GM12878 (cell line): ENCODE results near the gene EPB41. TPM values are rescaled to one million over a fixed set of nuclear protein-coding genes. Genes with fewer than 3 reads are reported as not detected.

Source experiments
- ATAC-seq: fragments of 200-7000 bp; cut with Tn5 transposase; 3 replicates; pipeline ENCODE4 v1.9.1; 2020; ENCODE audit warnings: mild to moderate bottlenecking, moderate library complexity
- BruUV-seq: library from RNA; stranded (reverse); fragments of 400-500 nt; replicated peaks from 2 replicates; lab custom pipeline; 2021; lab: Mats Ljungman, UMichigan
- CTCF ChIA-PET: fragments of 300-600 bp; sonication (Branson Sonifier 250); formaldehyde crosslinking; extraction: SDS; loops from one replicate; lab custom pipeline; 2021; ENCODE audit warnings: inconsistent platforms; lab: Yijun Ruan, JAX
- POLR2A ChIA-PET: fragments of 350-600 bp; formaldehyde crosslinking; extraction: SDS; loops from one replicate; lab custom pipeline; 2021; ENCODE audit warnings: inconsistent platforms; lab: Charles Lee
- RAD21 ChIA-PET: fragments of 300-600 bp; sonication (Branson Sonifier 250); formaldehyde crosslinking; loops from one replicate; lab custom pipeline; 2023; ENCODE audit warnings: antibody characterized with exemption; ENCODE audit not compliant: unreplicated experiment; lab: Charles Lee
- SMC1A ChIA-PET: fragments of 300-600 bp; sonication (Branson Sonifier 250); formaldehyde crosslinking; loops from one replicate; lab custom pipeline; 2023; ENCODE audit not compliant: unreplicated experiment, uncharacterized antibody; lab: Charles Lee
- DNase-seq: peaks from one replicate; pipeline ENCODE4 v3.0.0-alpha.2; 2011; ENCODE audit warnings: low read depth, low spot score
- FAIRE-seq: peaks from 3 replicates; lab custom pipeline; 2011; peaks lifted over from hg19 to GRCh38; lab: Jason Lieb, UNC
- H2AFZ ChIP-seq: 2 replicates; pipeline ENCODE4 v1.6.0; 2011; ENCODE audit warnings: low read depth, low read length, control low read depth; ENCODE audit not compliant: control insufficient read depth
- H3K27ac ChIP-seq: 2 replicates; pipeline ENCODE4 v1.5.1; 2011; ENCODE audit warnings: control low read depth; ENCODE audit not compliant: control insufficient read depth, insufficient read depth
- H3K27me3 ChIP-seq, 2 experiments: replicated peaks in 1 of 2; 2 replicates each; pipeline versions ENCODE4 v1.6.0 to v1.6.1; 2011; ENCODE audit warnings: low read length in 1 of 2; ENCODE audit not compliant: control insufficient read depth in 2 of 2, insufficient read depth in 2 of 2
- H3K36me3 ChIP-seq, 2 experiments: 2 replicates each; pipeline ENCODE4 v1.5.1; 2011; ENCODE audit warnings: low read length in 1 of 2; ENCODE audit not compliant: control insufficient read depth in 2 of 2, insufficient read depth in 2 of 2
- H3K4me1 ChIP-seq: 2 replicates; pipeline ENCODE4 v1.6.1; 2011; ENCODE audit warnings: mild to moderate bottlenecking, low read length, moderate library complexity, mixed read lengths; ENCODE audit not compliant: control insufficient read depth, insufficient read depth
- H3K4me2 ChIP-seq: 2 replicates; pipeline ENCODE4 v1.6.0; 2011; ENCODE audit warnings: control low read depth; ENCODE audit not compliant: control insufficient read depth, insufficient read depth
- H3K4me3 ChIP-seq: fragments of 200-600 bp; sonication (generic); 2 replicates; pipeline ENCODE4 v1.5.1; 2016
- H3K79me2 ChIP-seq: 2 replicates; pipeline ENCODE4 v1.6.0; 2011; ENCODE audit warnings: low read length; ENCODE audit not compliant: control insufficient read depth, insufficient read depth
- H3K9ac ChIP-seq: 2 replicates; pipeline ENCODE4 v1.8.0; 2011; ENCODE audit warnings: low read length, control low read depth, mixed read lengths; ENCODE audit not compliant: control insufficient read depth, insufficient read depth
- H3K9me3 ChIP-seq: replicated peaks from 3 replicates; pipeline ENCODE4 v1.5.1; 2011; ENCODE audit warnings: mild to moderate bottlenecking, low read length; ENCODE audit not compliant: control insufficient read depth, insufficient read depth
- H4K20me1 ChIP-seq: 2 replicates; pipeline ENCODE4 v1.6.0; 2011; ENCODE audit not compliant: control insufficient read depth, insufficient read depth
- ASH2L ChIP-seq: fragments of 300-600, 200-600 bp; sonication (generic); IDR thresholded peaks from 2 replicates; pipeline ENCODE4 v1.6.1; 2017; ENCODE audit warnings: low read depth, mild to moderate bottlenecking, borderline replicate concordance
- CBFB ChIP-seq: IDR thresholded peaks from 2 replicates; pipeline ENCODE4 v1.6.1; 2016; ENCODE audit warnings: antibody characterized with exemption, low read depth
- HDGF ChIP-seq: fragments of 450-650 bp; IDR thresholded peaks from 2 replicates; pipeline ENCODE4 v1.6.1; 2016; ENCODE audit warnings: antibody characterized with exemption
- JUNB ChIP-seq: IDR thresholded peaks from 2 replicates; pipeline ENCODE4 v1.6.1; 2016; ENCODE audit warnings: antibody characterized with exemption, mild to moderate bottlenecking
- NFYA ChIP-seq: IDR thresholded peaks from 2 replicates; pipeline ENCODE4 v1.6.1; 2011; ENCODE audit warnings: low read depth, mild to moderate bottlenecking, low read length, improper control_type of control experiment, borderline replicate concordance
- PAX8 ChIP-seq: fragments of 450-650 bp; IDR thresholded peaks from 2 replicates; pipeline ENCODE4 v1.6.1; 2017; ENCODE audit warnings: mild to moderate bottlenecking, moderate library complexity
- RAD21 ChIP-seq: IDR thresholded peaks from 2 replicates; pipeline ENCODE4 v1.6.1; 2011; ENCODE audit warnings: mild to moderate bottlenecking, low read depth, low read length, moderate library complexity; ENCODE audit not compliant: insufficient read depth
- SRF ChIP-seq, 2 experiments: IDR thresholded peaks; 2 replicates each; pipeline ENCODE4 v1.6.1; 2011; ENCODE audit warnings: low read depth in 2 of 2, low read length in 2 of 2, mild to moderate bottlenecking in 1 of 2, moderate library complexity in 1 of 2
- WGBS: methylation state at CpG from one replicate; pipeline ENCODE4 v1.1.6; 2016; ENCODE audit warnings: low lambda C conversion rate; ENCODE audit not compliant: insufficient replicate concordance, insufficient coverage; ENCODE audit errors: missing lambda C conversion rate; 5-methylcytosine and 5-hydroxymethylcytosine counted together
- in situ Hi-C: fragments of 300-500 bp; cut with MboI; formaldehyde crosslinking; loops from 9 replicates; pipeline ENCODE4 v1.14.3; 2018; ENCODE audit warnings: mixed read lengths
- intact Hi-C: fragments of 100-400 bp; cut with micrococcal nuclease; formaldehyde crosslinking; loops from one replicate; pipeline ENCODE4 v1.14.2; 2022; ENCODE audit not compliant: unreplicated experiment
- polyA plus RNA-seq, 11 experiments: library from polyadenylated mRNA; depleted of rRNA in 4 of 11; unstranded in 6 of 11; stranded (reverse) in 5 of 11; fragments of >200 nt; fragmentation: Nextera tagmentation in 4 of 11; fragmentation: Illumina TruSeq in 1 of 11; extraction: Ambion mirVana in 4 of 11; extraction: Trizol in 1 of 11; gene quantifications; 1 replicate in 1 of 11; 2 replicates in 10 of 11; pipeline versions ENCODE4 v1.2.1 to v1.2.3, GENCODE V29; 2011 to 2016; ENCODE audit warnings: inconsistent platforms in 2 of 11, missing spikeins in 2 of 11, low read depth in 1 of 11
- total RNA-seq, 4 experiments: library from RNA; depleted of rRNA in 3 of 4; stranded (reverse); fragments of >200 nt in 3 of 4; fragmentation: Illumina TruSeq in 1 of 4; extraction: Trizol in 1 of 4; gene quantifications; 2 replicates each; pipeline versions ENCODE4 v1.2.1 to v1.2.3, GENCODE V29; 2013 to 2021

The EPB41 gene
- total and polyA plus RNA-seq, 10 of the 15 experiments (the other 5 are each of a cell fraction or from before 2014, with no cell fraction given) = 1.1 to 77.6 (median 58.8) TPM

GRCh38 chr1:28971980-28972771 is 57.8 kb downstream of the EPB41 start (continued):
- no peak for TF ChIP-seq CBFB
- no peak for TF ChIP-seq ASH2L
- TF ChIP-seq NFYA = no peak

DNA sequence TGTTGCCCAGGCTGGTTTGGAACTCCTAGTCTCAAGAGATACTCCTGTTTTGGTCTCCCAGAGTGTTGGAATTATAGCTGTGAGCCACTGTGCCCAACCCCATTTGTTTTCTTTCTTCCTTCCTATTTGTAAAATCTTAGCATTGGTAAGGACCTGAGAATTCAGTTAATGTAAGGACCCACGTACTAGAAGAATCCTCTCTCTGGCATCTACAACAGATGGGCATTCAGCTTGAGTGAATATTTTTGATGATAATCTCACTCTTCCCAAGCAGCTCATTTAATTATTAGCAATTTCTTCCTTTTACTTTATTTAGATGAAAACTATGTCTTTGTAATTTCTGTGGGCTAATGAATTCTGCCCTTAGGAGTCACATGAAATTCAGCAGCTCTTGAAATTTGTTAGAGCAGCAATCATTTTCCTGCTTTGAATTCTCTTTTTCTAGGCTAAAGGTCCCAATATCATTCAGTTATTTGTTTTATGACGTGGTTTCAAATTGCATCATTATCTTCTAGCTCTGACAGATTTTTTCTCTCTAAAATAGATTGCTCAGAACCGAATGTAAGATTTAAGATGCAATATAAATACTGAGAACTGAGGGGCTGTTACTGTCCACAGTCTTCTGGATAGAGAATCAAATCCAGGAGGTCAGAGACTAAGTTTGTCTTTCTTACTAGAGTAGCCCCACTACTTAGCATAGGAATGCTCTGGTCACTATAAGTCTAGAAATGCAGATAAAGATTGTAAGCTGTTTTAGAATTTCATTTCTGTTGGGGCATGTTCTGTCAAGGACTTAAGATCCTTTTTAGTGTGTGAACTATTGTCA is 59.4 kb downstream of the EPB41 start:
- Histone ChIP-seq H3K4me3 (no peak overlapping the region), H4K20me1 (no peaks in the 10 kb centered on the region), H3K36me3 (no peaks in the 10 kb centered on the region), H3K4me1 (no peaks in the 10 kb centered on the region), H3K27me3 (no peaks in the 10 kb centered on the region), H3K9me3 (no peaks in the 10 kb centered on the region), H2AFZ (no peak overlapping the region), H3K4me2 (no peak overlapping the region), H3K79me2 (no peaks in the 10 kb centered on the region), H3K27ac (no peak overlapping the region), H3K9ac (no peak overlapping the region)
- intact Hi-C loops (no loop called here), in situ Hi-C loops (no loop called here)
- DNase-seq = no peak
- RAD21 ChIA-PET = no interaction called here
- no peak for ATAC-seq
- SMC1A ChIA-PET = interaction anchor here (0.8 to 1.7 kb wide), 3 partner anchors 10 to 59 kb away, joined by 3 to 4 read pairs (median 3); no protein-coding TSS in a partner anchor
- 15% methylated on average over 3 of the region's 3 CpGs for WGBS
- POLR2A ChIA-PET = interaction anchor here (0.9 kb wide), 1 partner anchor 10 kb away, joined by 6 read pairs; no protein-coding TSS in a partner anchor
- FAIRE-seq = no peak
- CTCF ChIA-PET = interaction anchor here (0.6 to 2.0 kb wide), 5 partner anchors 11 to 97 kb away, joined by 3 to 5 read pairs (median 4); no protein-coding TSS in a partner anchor
- BruUV-seq = no TSS peak
- TF ChIP-seq SRF (IDR thresholded peaks at IDR 0.05; ENCODE audit: low read depth in 2 of 2, low read length in 2 of 2) = no peak
- TF ChIP-seq PAX8 = no peak
- TF ChIP-seq RAD21 = no peak
- no peak for TF ChIP-seq HDGF
- no peak for TF ChIP-seq JUNB
